GM19025 (cell line): ENCODE results near the gene SPCS3.
A peak's percentile ranks its signal among the peaks of the same experiment; 100 is the strongest.
"Not testable (repeated sequence)": the region's sequence is repeated elsewhere in the genome, so short reads cannot be mapped to it uniquely, and the experiment has no call there.

ENCODE experiments used
- ATAC-seq: cut with Tn5 transposase; IDR thresholded peaks from one replicate; pipeline ENCODE4 v1.9.1; 2021; ENCODE audit warnings: mild to moderate bottlenecking, low read depth, moderate library complexity; ENCODE audit not compliant: unreplicated experiment

SPCS3 gene

GRCh38 chr4:176302283-176303275, 17.2 kb upstream of the SPCS3 start:
- ATAC-seq = no peak

GRCh38 chr4:176303938-176304337, 15.8 kb upstream of the SPCS3 start:
- ATAC-seq = no peak

GRCh38 chr4:176306837-176307665, 12.7 kb upstream of the SPCS3 start:
- no peak for ATAC-seq

GRCh38 chr4:176307666-176307930, 12.2 kb upstream of the SPCS3 start:
- ATAC-seq = no peak

GRCh38 chr4:176308441-176308840, 11.3 kb upstream of the SPCS3 start:
- peak; percentile 39 for ATAC-seq

- peak; percentile 99 for ATAC-seq
Measured at GRCh38 chr4:176309046-176309445, 10.7 kb upstream of the SPCS3 start.

GRCh38 chr4:176309772-176310171, 10.0 kb upstream of the SPCS3 start:
- no peak for ATAC-seq

GRCh38 chr4:176313596-176314336, 6.0 kb upstream of the SPCS3 start:
- no peak for ATAC-seq

- ATAC-seq = no peak
Measured at GRCh38 chr4:176319151-176319703, 539 bp upstream of the SPCS3 start.

GRCh38 chr4:176320340-176320975, 692 bp downstream of the SPCS3 start:
- peak; percentile 67 for ATAC-seq

- no peak for ATAC-seq
Measured at GRCh38 chr4:176320976-176321361, 1.2 kb downstream of the SPCS3 start.

- ATAC-seq = no peak
Measured at GRCh38 chr4:176321589-176321988, 1.8 kb downstream of the SPCS3 start.

GRCh38 chr4:176323511-176324160, 3.9 kb downstream of the SPCS3 start:
- ATAC-seq = no peak

- ATAC-seq = not testable (repeated sequence)
Measured at GRCh38 chr4:176324876-176325275, 5.1 kb downstream of the SPCS3 start.

- no peak for ATAC-seq
Measured at GRCh38 chr4:176333076-176333475, 13.3 kb downstream of the SPCS3 start.

GRCh38 chr4:176334066-176334465, 14.3 kb downstream of the SPCS3 start:
- no peak for ATAC-seq

GRCh38 chr4:176335421-176335820, 15.7 kb downstream of the SPCS3 start:
- no peak for ATAC-seq

- ATAC-seq = no peak
Measured at GRCh38 chr4:176339936-176340761, 20.4 kb downstream of the SPCS3 start.
